ENCODE data around the gene PMPCB. TPM values are rescaled to one million over a fixed set of nuclear protein-coding genes. Genes with fewer than 3 reads are reported as not detected.
"Not testable (repeated sequence)": the region's sequence is repeated elsewhere in the genome, so short reads cannot be mapped to it uniquely, and the experiment has no call there.

Gene PMPCB, protein sequence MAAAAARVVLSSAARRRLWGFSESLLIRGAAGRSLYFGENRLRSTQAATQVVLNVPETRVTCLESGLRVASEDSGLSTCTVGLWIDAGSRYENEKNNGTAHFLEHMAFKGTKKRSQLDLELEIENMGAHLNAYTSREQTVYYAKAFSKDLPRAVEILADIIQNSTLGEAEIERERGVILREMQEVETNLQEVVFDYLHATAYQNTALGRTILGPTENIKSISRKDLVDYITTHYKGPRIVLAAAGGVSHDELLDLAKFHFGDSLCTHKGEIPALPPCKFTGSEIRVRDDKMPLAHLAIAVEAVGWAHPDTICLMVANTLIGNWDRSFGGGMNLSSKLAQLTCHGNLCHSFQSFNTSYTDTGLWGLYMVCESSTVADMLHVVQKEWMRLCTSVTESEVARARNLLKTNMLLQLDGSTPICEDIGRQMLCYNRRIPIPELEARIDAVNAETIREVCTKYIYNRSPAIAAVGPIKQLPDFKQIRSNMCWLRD
- 100 to 1,000 TPM in 3 of 4 donors, 10 to 100 TPM in 1; 70.2 to 112 (median 101) TPM for polyA plus RNA-seq (ENCODE audit: insufficient read length in 4 of 4)

DNA sequence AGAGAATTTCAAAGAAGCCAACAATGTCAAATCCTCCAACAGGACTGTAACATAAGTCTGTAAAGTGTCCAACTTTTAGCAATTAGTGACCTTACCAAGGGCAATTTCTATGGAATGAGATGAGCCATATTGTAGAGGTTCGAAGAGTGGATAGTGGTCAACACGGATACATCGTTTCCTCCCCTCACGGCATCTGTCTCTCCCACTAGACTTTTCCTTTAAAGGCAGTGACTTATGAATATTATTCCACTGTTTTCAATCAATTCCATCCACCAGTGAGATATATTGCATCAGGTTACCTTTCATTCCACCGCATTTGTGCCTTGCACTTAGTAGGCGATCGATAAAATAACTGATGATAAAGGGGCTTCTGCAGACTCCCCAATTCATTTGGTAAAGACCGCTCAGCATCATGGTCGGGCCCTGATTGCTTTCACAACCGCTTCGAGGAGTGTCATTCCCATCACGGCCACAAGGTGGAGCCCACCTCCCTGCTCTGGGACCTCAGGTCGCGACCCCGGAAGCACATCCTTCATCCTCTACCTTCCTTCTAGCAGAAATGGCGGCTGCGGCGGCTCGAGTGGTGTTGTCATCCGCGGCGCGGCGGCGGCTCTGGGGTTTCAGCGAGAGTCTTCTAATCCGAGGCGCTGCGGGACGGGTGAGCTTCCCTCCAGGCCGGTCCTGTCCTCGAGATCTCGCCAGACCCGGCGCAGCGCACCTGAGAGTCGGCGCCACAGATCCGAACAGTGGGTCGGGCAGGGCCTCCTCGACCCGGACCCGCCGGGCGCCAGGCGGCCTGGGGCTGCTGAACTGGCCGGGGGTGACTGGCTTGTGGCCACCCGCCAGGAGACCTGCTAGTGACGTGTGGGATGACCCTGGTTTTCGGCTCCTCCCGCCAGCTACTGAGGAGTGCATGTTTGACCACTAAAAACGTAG, at the start of gene PMPCB:
TSS of gene PMPCB (plus strand) at position 535 of the 936 bp plus-strand sequence. CDS start at position 560, 25 bp downstream.
- peak; percentile 75 to 84 (median 80) for DNase-seq (ENCODE audit: low read depth in 4 of 4, low spot score in 3 of 4)

GRCh38 chr7:103253699-103254506, 43.3 kb upstream of the PMPCB start:
- DNase-seq (ENCODE audit: low read depth in 4 of 4, low spot score in 3 of 4), result not testable (repeated sequence)

DNA sequence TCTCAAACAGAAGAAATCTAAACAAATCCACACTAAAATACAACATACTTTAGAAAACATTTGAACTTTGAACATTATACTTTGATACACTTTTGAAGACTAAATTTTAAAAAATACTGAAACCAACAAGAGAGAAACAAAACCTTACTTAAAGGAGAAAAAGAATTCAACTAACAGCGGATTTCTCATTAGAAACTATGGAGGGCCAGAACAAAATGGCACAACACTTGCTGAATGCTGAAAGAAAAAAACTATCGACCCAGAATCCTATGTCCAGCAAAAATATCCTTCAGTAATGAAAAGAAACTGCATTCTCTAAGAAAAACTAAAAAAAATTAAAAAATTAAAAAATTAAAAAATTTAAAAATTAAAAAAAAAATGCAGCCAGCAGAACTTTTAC, 33.2 kb upstream of the PMPCB start:
- DNase-seq (ENCODE audit: low read depth in 4 of 4, low spot score in 3 of 4), result not testable (repeated sequence)

DNA sequence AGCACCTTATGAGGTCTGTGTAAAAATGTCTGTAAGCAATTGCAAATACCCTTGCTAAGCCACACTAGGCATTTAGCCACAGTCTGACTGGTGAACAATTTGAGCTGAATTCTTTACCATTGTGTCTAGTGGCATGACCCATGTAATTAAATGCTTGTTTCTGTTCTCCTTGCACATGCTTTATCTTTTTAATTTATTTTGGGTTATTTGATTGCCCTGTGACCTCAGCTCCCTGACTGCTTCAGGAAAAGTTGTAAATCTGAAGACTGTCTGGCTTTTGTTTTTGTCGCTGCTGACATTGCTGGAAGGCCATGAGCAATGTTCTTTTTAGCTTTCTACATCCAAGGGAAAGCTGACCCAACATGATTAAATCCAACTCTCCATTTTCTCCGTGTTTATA, 31.0 kb upstream of the PMPCB start:
- DNase-seq (ENCODE audit: low read depth in 4 of 4, low spot score in 3 of 4), result not testable (repeated sequence)

DNA sequence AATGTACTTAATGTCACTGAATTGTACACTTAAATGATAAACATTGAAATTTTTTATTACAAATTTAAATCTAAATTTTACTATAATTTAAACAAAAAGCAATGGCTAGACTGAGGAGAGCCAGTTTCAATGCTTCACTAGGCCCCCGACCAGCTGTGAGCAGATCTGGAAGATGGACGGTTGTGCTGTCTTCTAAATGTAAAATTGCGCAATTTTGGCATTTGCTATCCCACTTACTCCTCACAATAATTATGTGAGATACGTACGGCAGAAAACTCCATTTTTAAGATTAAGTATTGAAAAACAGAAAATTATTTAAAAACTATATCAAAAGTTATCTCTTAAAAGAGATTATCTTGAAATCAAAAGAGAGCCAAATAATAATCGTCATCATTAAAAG, 23.9 kb upstream of the PMPCB start:
- not testable (repeated sequence) for DNase-seq (ENCODE audit: low read depth in 4 of 4, low spot score in 3 of 4)

- not testable (repeated sequence) for DNase-seq (ENCODE audit: low read depth in 4 of 4, low spot score in 3 of 4)
These were observed 22.4 kb upstream of the PMPCB start for GRCh38 chr7:103274867-103275266.

- not testable (repeated sequence) for DNase-seq (ENCODE audit: low read depth in 4 of 4, low spot score in 3 of 4)
These were observed 19.0 kb upstream of the PMPCB start for GRCh38 chr7:103278195-103278594.

DNA sequence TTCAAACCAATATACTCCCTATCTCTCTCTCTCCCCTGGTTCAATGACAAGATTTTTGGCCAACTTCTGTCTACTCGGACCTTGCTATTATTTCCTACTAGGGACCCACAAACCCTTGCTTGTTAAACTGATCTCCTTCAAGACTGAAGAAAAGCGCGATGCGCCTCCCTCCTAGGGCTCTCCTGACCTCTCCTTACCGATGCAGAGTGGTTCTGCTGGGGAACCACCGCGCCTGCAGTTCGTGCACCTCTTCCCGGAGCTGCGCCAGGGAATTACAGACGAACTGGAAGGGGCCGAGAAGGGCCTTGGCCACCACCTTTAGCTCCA, 17.6 kb upstream of the PMPCB start:
- DNase-seq (ENCODE audit: low read depth in 4 of 4, low spot score in 3 of 4), result not testable (repeated sequence)

- DNase-seq (ENCODE audit: low read depth in 4 of 4, low spot score in 3 of 4), result peak in 2 of 4 donors; percentile 14 to 47
These were observed 17.1 kb upstream of the PMPCB start for GRCh38 chr7:103279963-103280802.

DNA sequence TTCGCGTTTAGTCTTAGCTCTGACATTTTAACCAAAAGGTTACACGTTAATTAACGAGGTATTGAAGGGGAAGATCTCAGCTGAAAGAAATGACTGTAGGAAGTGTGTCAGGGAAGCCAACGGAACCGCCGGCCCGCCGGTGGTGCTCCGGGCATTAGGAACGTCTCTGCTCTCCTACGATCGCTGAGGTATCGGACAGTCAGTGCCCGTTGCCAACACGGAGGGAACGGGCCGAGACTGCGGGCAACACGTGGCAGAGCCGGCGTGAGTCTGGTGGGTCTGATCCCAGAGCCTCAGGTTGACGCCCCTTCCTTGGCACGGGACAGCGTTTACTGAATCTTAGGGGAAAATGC, 16.5 kb upstream of the PMPCB start:
- not testable (repeated sequence) for DNase-seq (ENCODE audit: low read depth in 4 of 4, low spot score in 3 of 4)

- DNase-seq (ENCODE audit: low read depth in 4 of 4, low spot score in 3 of 4), result not testable (repeated sequence)
These were observed 14.3 kb upstream of the PMPCB start for GRCh38 chr7:103282802-103283427.

GRCh38 chr7:103292122-103292521, 5.1 kb upstream of the PMPCB start:
- DNase-seq (ENCODE audit: low read depth in 4 of 4, low spot score in 3 of 4), result no peak

GRCh38 chr7:103293526-103293925, 3.7 kb upstream of the PMPCB start:
- DNase-seq (ENCODE audit: low read depth in 4 of 4, low spot score in 3 of 4), result no peak

GRCh38 chr7:103297837-103298179, 573 bp downstream of the PMPCB start:
- no peak for DNase-seq (ENCODE audit: low read depth in 4 of 4, low spot score in 3 of 4)

GRCh38 chr7:103299660-103300059, 2.4 kb downstream of the PMPCB start:
- no peak for DNase-seq (ENCODE audit: low read depth in 4 of 4, low spot score in 3 of 4)

GRCh38 chr7:103301441-103301840, 4.2 kb downstream of the PMPCB start:
- no peak for DNase-seq (ENCODE audit: low read depth in 4 of 4, low spot score in 3 of 4)

DNA sequence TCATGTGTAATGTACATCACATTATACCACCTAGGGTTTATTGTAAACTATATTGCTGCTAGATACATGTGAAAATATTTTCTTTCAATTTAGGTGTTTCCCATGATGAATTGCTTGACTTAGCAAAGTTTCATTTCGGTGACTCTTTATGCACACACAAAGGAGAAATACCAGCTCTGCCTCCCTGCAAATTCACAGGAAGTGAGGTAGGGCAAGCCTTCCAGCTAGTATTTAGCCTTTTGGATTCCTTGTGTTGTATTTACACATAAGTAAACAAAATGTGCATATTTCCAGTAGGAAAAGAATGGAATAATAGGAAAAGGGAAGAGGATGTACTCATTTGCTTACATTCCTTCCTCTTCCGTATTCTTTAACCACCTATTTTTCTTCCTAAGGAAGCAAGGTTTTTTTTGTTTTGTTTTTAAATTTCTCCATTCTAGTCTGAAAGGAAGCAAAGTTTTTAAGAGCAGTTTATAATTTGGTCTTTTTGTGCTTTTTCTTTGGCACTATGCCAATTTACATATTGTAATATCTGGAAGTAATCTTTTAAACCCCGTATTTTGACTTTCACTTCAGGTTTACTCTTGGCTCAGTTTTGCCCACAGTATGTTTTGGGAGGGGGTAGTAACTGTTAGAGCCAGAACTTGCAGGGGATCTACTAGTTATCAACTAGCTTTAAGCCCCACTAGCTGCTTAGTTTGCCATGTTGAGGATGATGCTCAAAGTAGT, 10.4 kb downstream of the PMPCB start:
- DNase-seq (ENCODE audit: low read depth in 4 of 4, low spot score in 3 of 4), result no peak

- DNase-seq (ENCODE audit: low read depth in 4 of 4, low spot score in 3 of 4), result no peak
These were observed 17.6 kb downstream of the PMPCB start for GRCh38 chr7:103314852-103315251.

Data from left renal pelvis (tissue), 4 donors.